AML-193 (cell line): ENCODE results near the gene SLC26A9.
A peak's percentile ranks its signal among the peaks of the same experiment; 100 is the strongest.

Experiments used
- DNase-seq, 2 experiments: peaks; one replicate each; lab custom pipeline; 2025; lab: John Stamatoyannopoulos, UW

SLC26A9 gene

GRCh38 chr1:205948886-205949285, 5.6 kb upstream of the SLC26A9 start:
- DNase-seq = no peak

DNA sequence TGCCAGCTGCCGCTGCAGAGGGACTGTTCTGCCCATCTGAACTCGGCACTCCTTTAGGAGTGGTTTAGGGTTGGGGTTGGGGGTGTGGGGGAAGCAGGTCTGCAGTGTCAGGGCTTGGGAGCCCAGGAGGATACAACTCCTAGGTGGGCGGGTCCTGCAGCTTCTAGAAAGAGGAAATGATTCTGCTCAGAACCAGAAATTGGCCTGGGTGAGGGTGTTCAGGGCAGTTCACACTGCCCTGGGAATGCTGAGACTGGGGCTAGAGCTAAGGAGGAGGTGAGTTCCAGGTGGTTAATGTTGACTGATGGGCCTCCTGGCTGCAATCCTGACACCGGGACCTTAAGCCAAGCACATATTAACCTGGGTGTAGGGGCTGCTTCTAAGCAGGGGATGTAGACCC, 4.8 kb upstream of the SLC26A9 start:
- DNase-seq = no peak

DNA sequence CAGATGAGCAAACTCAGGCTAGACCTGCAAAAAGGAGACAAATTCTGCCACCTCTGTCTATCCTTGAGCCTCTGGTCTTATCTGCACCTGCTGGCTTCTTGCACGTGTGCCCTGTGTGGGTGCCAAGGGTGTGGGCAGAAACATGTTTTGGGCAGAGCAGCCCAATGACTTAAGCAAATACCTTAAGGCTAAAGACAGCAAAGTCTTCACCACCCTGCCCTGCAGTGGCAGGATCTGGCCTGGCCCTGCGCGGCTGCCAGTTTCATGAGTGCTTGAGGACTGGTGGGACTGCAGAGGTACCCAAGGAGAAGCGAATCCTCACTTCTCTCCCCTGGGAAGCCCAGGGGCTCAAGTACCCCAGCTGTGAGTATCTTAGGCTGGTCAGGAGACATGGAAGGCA, 3.8 kb upstream of the SLC26A9 start:
- no peak for DNase-seq

GRCh38 chr1:205945069-205945468, 1.8 kb upstream of the SLC26A9 start:
- no peak for DNase-seq

DNA sequence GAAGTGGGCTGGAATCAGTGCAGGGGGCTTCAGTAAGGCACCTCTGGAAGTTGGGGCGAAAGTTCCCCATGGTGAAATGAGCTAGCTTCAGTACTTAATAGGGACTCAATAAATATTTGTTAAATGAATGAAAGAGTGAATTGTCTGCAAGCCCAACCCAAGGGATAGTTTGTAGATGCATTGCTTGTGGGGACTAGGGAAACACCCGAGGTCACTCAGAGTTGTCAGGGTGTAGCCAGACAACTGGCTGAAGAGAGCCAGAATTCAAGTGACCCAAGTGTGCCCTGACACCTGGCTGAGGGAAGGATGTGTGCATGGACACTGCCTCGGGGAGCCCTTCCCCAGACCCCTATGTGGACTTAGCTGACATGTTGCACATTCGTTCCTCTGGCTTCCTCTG, 1.3 kb upstream of the SLC26A9 start:
- DNase-seq = no peak

DNA sequence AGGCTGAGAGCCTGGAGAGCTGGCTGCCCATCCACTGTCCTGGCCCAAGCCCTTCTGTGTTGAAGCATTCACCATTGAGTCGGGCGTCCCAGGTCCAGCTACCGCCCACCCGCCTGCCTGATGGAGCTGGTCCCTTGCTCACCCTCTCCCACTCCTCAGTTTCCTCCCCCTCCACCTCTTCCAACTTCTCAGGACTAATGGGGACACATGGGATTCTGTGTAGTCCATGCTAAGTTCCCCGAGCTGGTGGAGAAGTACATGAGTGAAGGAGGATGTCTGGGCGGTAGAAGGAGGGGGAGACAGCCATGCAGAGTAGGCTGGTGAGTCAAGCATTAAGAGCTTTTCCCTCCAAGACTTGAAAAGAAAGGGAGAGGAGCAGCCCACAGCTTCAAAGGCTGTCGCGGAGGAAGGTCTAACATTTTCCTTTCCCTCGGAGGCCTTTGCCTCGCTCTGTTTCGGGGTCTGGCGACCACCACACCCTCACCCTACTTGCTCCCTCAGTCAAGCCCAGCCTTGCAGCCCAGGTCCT, 561 bp downstream of the SLC26A9 start:
- no peak for DNase-seq

DNA sequence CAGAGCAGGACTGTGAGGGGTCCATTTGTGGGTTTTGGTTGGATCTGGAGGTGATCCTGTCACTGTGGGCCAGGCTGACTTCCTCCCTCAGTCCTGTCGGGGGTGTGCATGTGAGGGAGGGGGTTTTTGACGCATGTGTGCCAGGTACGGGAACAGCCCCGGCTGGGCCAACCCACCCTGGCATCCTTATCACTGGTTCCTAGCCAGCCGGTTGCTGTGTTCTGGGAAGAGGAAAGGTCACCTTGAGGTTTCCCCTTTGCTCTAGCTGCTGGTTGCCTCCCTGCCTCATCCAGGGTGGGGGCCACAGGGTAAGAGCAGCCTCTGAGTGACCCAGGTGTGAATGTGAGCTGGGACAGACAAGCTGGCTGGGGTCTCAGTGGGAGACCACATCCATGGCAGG, 2.5 kb downstream of the SLC26A9 start:
- no peak for DNase-seq

- DNase-seq = no peak
Observed at GRCh38 chr1:205939690-205940330, 3.4 kb downstream of the SLC26A9 start.

DNA sequence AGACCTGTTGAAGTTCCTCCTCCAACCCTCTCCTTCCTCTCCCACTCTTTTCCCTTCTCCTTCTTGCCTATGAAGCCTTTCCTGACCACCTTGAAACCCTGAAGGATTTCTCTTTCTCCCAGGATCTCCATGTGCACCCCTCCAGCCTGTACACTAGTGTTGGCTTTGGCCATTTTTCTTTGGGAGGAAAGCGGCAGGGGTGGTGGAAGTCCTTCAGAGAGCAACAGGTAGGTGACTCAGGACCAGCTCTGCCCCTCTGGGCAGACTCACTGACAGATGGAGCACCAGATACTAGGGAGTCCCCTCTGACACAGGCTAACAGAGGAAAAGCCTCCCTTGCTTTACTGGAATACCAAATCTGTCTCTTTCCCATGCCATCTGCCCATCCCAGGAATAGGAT, 4.6 kb downstream of the SLC26A9 start:
- no peak for DNase-seq

GRCh38 chr1:205936846-205937586, 6.2 kb downstream of the SLC26A9 start:
- no peak for DNase-seq

- DNase-seq = no peak
Observed at GRCh38 chr1:205936311-205936710, 6.9 kb downstream of the SLC26A9 start.

DNA sequence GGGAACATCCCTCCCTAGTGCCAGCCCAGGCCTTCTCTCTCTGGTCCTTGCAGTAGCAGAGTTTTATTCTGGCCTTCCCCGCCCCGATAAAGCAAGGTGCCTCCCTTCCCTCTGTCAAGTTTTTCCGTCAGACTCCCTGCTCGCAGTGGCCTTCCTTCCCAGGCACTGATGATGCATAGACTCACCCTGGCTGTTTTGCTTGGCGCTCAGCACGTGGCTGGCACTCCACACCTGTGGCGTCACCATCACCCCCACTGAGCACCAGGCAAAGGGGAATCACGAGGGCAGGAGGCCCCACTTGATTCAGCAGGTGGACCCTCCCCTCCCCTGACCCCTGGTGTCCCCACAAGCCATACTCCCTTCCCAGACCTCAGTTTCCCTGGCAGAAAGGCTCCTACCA, 7.4 kb downstream of the SLC26A9 start:
- no peak for DNase-seq

DNA sequence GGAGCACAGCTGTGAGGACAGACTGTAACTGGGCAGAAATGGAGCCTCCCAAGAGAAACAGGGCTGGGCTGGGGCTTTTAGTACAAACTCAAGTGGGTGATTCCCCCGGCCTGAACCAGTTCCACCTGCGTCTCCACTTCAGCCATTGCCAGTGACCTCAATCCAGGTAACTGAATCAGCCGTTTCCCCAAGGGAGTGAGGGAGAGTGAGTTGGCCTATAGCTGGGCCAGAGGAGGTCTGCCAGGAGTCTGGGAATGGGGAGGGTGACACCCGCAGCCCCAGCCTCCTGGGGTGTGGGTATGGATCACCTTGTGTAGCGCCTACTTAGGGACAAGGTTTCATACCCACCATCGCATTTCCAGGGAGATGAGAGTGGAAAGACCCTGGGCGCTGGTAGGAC, 8.5 kb downstream of the SLC26A9 start:
- DNase-seq = no peak

DNA sequence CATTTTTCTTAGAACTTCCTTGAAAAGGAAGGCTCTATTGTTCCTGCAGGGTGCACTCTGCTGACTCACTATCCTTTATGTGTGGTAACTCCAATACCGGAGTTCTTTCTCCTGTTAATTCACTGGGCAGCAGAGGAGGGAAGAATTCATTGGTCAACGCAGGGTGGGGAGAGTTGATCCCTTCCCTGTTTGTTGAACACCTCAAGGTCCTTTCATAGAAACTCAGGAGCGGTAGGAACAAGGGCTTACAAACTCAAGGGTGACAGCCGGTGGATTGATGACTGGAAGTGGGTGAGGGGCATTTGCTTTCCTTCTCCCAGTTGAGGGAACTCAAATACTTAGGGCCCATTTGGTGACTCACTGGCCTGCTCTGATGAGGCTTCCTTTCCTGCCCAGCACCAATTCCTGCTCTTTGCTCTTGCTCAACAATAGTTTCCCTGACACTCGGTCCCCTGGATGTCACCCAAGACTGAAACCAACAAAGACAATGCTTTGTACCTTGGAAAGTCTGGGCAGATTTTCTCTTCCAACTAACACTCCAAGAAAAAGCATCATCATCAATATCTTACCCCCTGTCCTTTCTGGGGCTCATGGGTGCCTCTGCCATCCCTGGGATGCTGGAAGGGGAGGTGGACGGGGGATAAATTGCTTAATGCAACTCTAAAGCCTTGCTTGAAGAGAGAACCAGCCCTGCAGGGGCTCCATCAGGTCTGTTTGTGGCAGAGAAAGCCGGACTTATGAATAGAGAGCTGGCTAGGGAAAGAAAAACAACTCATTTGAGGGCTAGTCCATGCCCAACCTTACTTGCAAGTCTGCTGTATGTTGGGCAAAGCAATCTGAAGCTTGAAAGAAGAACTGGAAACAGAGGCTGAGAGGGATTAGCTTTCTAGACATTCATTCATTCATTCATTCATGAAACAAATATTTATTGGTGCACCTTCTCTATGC, 9.3 kb downstream of the SLC26A9 start:
- DNase-seq = peak; percentile 19 to 28

DNA sequence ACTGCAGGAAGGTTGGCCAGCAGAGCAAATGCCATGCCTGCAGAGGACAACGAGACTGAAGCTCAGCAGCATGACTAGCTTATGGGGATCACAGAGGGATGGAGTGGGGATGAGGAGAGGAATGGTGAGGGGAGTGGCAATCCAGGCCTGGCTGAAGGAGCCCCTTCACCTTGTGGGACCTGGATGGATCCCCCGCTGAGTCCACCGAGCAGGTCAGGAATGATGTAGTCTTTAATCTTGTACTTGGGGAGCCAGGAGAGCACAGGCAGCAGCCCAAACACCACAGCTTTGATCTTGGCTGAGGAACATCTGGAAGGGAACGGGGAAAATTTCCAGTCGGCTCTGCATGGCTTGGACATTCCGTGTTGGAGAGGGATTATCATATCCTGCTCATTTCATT, 10.5 kb downstream of the SLC26A9 start:
- no peak for DNase-seq

- DNase-seq = peak; percentile 67 to 72
Observed at GRCh38 chr1:205930799-205931281, 12.4 kb downstream of the SLC26A9 start.

- no peak for DNase-seq
Observed at GRCh38 chr1:205930195-205930577, 13.1 kb downstream of the SLC26A9 start.

GRCh38 chr1:205929496-205930194, 13.6 kb downstream of the SLC26A9 start:
- DNase-seq = no peak

- DNase-seq = no peak
Observed at GRCh38 chr1:205928317-205928716, 14.9 kb downstream of the SLC26A9 start.

- no peak for DNase-seq
Observed at GRCh38 chr1:205927676-205928075, 15.6 kb downstream of the SLC26A9 start.

- DNase-seq = no peak
Observed at GRCh38 chr1:205927247-205927646, 16.0 kb downstream of the SLC26A9 start.

DNA sequence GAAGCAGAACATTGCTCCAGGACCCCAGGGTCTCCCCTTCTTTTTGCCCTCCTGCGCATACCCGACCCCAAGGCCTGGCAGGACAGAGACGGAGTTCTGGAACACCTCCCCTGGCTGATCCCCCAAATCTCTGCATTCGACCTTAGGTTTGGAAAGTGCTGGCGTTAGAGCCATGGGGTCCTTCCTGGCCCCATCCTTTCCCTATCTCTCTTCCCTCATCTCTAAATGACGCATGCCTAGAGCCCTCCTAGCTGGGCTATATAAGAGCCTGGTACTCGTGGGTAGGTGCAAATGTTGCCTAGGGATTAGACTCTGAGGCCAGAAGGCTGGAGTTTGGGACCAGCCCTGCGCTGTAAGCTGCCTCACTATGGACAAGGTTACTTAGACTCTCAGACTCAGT, 16.6 kb downstream of the SLC26A9 start:
- DNase-seq = no peak
